Measurements from ENCODE around the gene DLX1. TPM values are rescaled to one million over a fixed set of nuclear protein-coding genes. Genes with fewer than 3 reads are reported as not detected.

DLX1 gene
- total RNA-seq, 4 donors from 2014 or later: 0.23 to 1.4 (median 0.79) TPM

DNA sequence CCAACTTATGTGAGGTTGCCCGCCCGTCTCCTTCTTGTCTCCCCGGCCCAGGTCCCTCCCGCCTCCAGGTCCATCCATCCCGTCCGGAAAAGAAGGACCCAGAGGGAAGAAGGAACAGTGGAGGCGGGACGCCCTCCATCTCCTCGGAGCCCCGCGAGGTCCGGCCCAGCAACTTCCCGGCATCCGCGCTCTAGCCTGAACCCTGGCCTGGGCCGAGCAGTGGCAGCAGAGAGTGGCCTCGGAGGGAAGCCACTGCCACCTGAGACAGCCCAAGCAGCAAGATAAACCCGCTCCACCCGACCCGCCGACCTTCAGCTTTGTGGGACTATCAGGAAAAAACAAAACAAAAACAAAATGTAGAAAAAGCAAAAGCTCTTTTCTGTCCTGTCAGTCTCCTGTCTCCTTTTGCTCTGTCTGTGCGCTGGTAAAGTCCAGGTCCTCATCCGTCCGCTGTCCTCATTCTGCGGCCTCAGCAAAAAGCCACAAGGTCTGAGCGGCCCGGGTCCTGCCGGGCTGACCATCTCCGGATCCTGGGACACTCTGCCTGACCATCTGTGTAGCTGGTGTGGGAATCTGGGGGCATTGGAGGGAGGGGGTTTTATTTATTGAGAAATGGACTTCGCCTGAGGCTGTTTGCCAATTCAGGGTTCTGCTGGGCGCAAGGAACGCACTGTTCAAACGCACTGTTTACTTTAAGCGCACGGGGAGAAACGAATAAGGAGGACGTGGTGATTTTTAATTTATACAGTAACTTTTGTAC lies 3.1 kb downstream of the DLX1 start:
- intact Hi-C loops (cut with DNase I; ENCODE audit: low total_unique reads): no loop called here
- 31 to 34% methylated on average over 33 to 37 of the region's 37 CpGs for WGBS, 2 donors
- DNase-seq (ENCODE audit: low spot score in 2 of 2): peak; percentile 11 to 84
- H3K4me3 ChIP-seq (ENCODE audit: low read depth, poor library complexity, severe bottlenecking): no peak overlapping the region
- TF ChIP-seq POLR2A (IDR thresholded peaks at IDR 0.05): no peak
- TF ChIP-seq, protein P1, sequence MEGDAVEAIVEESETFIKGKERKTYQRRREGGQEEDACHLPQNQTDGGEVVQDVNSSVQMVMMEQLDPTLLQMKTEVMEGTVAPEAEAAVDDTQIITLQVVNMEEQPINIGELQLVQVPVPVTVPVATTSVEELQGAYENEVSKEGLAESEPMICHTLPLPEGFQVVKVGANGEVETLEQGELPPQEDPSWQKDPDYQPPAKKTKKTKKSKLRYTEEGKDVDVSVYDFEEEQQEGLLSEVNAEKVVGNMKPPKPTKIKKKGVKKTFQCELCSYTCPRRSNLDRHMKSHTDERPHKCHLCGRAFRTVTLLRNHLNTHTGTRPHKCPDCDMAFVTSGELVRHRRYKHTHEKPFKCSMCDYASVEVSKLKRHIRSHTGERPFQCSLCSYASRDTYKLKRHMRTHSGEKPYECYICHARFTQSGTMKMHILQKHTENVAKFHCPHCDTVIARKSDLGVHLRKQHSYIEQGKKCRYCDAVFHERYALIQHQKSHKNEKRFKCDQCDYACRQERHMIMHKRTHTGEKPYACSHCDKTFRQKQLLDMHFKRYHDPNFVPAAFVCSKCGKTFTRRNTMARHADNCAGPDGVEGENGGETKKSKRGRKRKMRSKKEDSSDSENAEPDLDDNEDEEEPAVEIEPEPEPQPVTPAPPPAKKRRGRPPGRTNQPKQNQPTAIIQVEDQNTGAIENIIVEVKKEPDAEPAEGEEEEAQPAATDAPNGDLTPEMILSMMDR (IDR thresholded peaks at IDR 0.05): no peak

DNA sequence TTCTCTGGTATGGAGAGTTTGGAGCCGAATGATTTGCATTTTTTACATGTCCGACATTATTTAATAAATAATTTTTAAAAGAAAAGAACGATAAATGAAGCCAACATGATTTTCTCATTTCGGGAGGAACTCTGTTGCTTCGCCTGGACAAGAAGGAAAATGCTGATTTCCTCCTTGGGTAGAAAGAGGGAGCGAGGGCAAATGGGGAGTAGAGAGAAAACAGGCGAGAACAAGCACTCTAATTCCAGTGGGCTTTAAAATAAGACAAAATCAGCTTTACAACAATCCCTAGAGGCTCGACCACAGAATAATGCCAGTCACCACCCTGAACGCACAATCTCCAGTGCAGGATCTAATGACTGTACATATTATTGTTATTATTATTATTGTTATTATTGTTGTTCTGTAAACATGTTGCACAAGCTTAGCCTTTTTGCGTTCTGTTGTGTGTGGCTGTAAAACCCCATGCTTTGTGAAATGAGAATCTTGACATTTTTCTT lies 3.7 kb downstream of the DLX1 start:
- 39% methylated on average over 10 of the region's 10 CpGs for WGBS, 2 donors
- no peak overlapping the region for H3K4me3 ChIP-seq (ENCODE audit: low read depth, poor library complexity, severe bottlenecking)
- no peak for DNase-seq (ENCODE audit: low spot score in 2 of 2)
- TF ChIP-seq POLR2A (IDR thresholded peaks at IDR 0.05): no peak
- TF ChIP-seq, protein P1 (IDR thresholded peaks at IDR 0.05): no peak
- intact Hi-C loops (cut with DNase I; ENCODE audit: low total_unique reads): no loop called here

DNA sequence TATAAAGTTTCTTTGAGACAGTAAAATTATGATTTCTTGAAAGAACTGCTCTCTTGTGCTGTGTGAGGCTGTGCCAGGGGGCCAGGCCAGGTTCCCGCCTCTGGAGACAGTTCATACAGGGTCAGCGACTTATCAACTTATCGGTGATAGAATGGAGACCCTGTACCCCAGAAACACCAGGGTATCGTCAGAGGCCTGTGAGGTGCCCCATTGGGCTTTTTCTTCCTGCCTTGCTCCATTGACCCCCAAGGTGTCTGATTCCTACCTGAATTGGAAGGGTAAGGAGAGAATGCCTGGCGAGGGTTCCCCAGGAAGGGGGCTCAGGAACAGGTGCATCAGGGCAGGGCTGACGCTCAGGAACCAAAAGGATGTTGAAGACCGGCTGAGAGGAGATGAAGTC lies 4.3 kb downstream of the DLX1 start:
- intact Hi-C loops (cut with DNase I; ENCODE audit: low total_unique reads): no loop called here
- TF ChIP-seq, protein P1 (IDR thresholded peaks at IDR 0.05): no peak
- TF ChIP-seq POLR2A (IDR thresholded peaks at IDR 0.05): no peak
- H3K4me3 ChIP-seq (ENCODE audit: low read depth, poor library complexity, severe bottlenecking): no peak overlapping the region
- peak; percentile 10 to 58 for DNase-seq (ENCODE audit: low spot score in 2 of 2)
- WGBS, 2 donors: 58 to 61% methylated on average over 7 of the region's 7 CpGs

DNA sequence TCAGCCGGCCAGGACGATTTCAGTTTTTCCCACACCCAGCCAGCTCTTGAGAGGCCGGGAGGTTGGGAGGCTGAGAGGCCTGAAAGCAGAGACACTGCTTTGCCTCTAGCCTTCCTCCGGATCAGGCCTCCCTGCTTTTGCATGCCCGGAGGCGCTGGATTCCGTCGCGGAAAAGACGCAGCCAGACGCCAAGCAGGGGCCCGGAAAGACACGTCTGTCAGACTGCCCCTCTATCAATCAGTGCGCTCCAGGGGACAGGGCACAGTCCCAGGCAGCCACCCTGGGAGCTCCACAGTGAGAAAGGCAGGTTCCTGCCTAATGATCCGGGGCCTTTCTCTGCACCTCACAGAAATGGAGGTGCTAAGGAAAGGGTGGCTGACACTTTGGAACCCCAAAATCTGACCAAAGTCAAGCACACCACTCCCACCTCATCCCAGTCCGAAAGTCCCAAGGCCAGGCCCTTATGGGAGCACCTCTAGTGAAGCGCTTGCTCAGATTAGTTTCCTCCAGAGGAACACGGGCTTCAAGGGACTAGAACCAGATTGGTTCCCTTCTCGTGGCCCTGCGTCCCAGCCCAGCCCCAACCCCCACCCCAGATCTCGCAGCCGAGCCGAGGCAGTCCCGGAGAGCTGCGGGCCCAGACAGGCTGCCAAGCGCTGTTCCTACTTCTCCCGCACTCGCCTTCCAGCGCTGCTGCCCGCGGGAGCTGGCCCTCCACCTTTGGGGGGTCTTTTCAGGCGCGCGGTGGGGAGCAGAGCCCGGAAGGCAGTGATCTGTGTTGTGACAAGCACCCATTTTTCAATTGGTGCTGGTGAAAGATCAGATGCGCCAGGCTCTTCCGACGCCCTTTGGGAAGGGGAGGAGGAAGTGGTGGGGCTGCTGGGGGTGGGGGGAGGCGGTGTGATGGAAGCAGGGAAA lies 5.0 kb downstream of the DLX1 start:
- intact Hi-C loops (cut with DNase I; ENCODE audit: low total_unique reads): no loop called here
- WGBS, 2 donors: 23% methylated on average over 37 to 39 of the region's 39 CpGs
- TF ChIP-seq, protein P1 (IDR thresholded peaks at IDR 0.05): no peak
- no peak for TF ChIP-seq POLR2A (IDR thresholded peaks at IDR 0.05)
- peak in 1 of 2 donors; percentile 82 for DNase-seq (ENCODE audit: low spot score in 2 of 2)
- no peak overlapping the region for H3K4me3 ChIP-seq (ENCODE audit: low read depth, poor library complexity, severe bottlenecking)

DNA sequence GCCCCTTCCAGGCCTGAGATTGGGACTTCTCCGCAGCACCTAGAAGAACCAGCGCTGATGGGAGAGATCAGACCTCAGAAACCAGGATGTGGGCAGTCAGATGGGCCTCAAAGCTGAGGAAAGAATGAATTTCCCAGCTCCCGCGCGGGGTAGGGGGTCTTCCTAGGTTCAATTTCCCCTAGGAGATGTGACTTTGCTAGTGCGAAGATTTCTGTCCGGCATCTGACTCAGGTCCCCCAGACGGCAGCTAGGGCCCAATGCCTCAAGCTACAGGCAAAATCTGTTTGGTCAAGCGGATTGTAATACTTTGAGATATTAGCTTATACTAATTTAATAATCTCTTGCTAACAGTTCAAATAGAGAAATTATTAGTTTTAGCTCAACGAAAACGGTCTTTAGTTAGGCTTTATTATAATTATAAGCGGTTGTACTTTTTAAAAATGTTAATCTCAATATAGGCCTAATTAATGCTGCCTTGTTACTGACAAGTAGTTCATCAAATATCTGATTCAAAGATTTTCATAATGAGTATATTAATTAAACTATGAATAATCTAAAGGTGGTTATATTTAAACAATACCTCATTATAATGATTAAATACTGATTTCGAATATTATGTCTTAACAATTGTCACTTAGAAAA lies 5.8 kb downstream of the DLX1 start:
- 40 to 45% methylated on average over 13 of the region's 13 CpGs for WGBS, 2 donors
- DNase-seq (ENCODE audit: low spot score in 2 of 2): peak; percentile 8 to 45
- intact Hi-C loops (cut with DNase I; ENCODE audit: low total_unique reads): no loop called here
- H3K4me3 ChIP-seq (ENCODE audit: low read depth, poor library complexity, severe bottlenecking): no peak overlapping the region
- TF ChIP-seq, protein P1 (IDR thresholded peaks at IDR 0.05): no peak
- TF ChIP-seq POLR2A (IDR thresholded peaks at IDR 0.05): no peak

All from lower leg skin (tissue), 4 donors.